Stimulated activated CD8-positive, alpha-beta memory T cell treated with anti-CD3 and anti-CD28 coated beads, Interleukin-12 subunit alpha, Interleukin-12 subunit beta, amount 100 ng/mL, for 24 hours (primary cell): ENCODE measurements around the gene FAM110D.
A peak's percentile ranks its signal among the peaks of the same experiment; 100 is the strongest.

Experiments used
- DNase-seq: peaks from one replicate; pipeline ENCODE4 v3.0.0-alpha.2; 2020; ENCODE audit errors: extremely low read depth

The FAM110D gene

GRCh38 chr1:26162220-26162709 lies 3.4 kb downstream of the FAM110D start:
- no peak for DNase-seq

GRCh38 chr1:26163684-26164035 lies 4.8 kb downstream of the FAM110D start:
- DNase-seq: no peak

- DNase-seq: peak; percentile 10
Measured at GRCh38 chr1:26164036-26164860, 5.4 kb downstream of the FAM110D start.

- no peak for DNase-seq
Measured at GRCh38 chr1:26164861-26165842, 6.3 kb downstream of the FAM110D start.

- no peak for DNase-seq
Measured at GRCh38 chr1:26166719-26167281, 7.9 kb downstream of the FAM110D start.

GRCh38 chr1:26168410-26169197 lies 9.7 kb downstream of the FAM110D start, which contains the start of gene C1orf232:
Gene C1orf232, minus strand, starts transcription at chr1:26168963. Its CDS starts 464 bp downstream, at chr1:26168499.
- no peak for DNase-seq

GRCh38 chr1:26169198-26169554 lies 10.3 kb downstream of the FAM110D start:
- no peak for DNase-seq

GRCh38 chr1:26169669-26170471 lies 11.0 kb downstream of the FAM110D start, which contains the start of gene ZNF593:
Gene ZNF593, plus strand, starts transcription at chr1:26169908. Its CDS starts 76 bp downstream, at chr1:26169984.
- DNase-seq: peak; percentile 64

GRCh38 chr1:26170472-26170821 lies 11.6 kb downstream of the FAM110D start:
- no peak for DNase-seq

GRCh38 chr1:26171084-26172072 lies 12.5 kb downstream of the FAM110D start, which contains the start of gene ZNF593OS:
Gene ZNF593OS, minus strand, starts transcription at chr1:26171832. Its CDS starts 171 bp downstream, at chr1:26171661.
- no peak for DNase-seq

- DNase-seq: no peak
Measured at GRCh38 chr1:26175346-26175745, 16.5 kb downstream of the FAM110D start.

GRCh38 chr1:26177182-26177684 lies 18.4 kb downstream of the FAM110D start, which contains the start of gene CNKSR1:
Gene CNKSR1, plus strand, starts transcription at chr1:26177491. Its CDS starts 57 bp downstream, at chr1:26177548.
- DNase-seq: no peak

- DNase-seq: no peak
Measured at GRCh38 chr1:26180010-26180506, 21.2 kb downstream of the FAM110D start.

- DNase-seq: no peak
Measured at GRCh38 chr1:26181586-26182382, 22.9 kb downstream of the FAM110D start.

- DNase-seq: no peak
Measured at GRCh38 chr1:26182383-26182696, 23.5 kb downstream of the FAM110D start.

- DNase-seq: no peak
Measured at GRCh38 chr1:26184086-26184485, 25.2 kb downstream of the FAM110D start.

- no peak for DNase-seq
Measured at GRCh38 chr1:26184883-26185282, 26.0 kb downstream of the FAM110D start.

- no peak for DNase-seq
Measured at GRCh38 chr1:26187882-26188281, 29.0 kb downstream of the FAM110D start.
